K562 (cell line): Measurements from ENCODE around the gene LIMS1. TPM values are rescaled to one million over a fixed set of nuclear protein-coding genes. Genes with fewer than 3 reads are reported as not detected.

Experiments used
- ATAC-seq: fragments of 200-7000 bp; cut with Tn5 transposase; 3 replicates; pipeline ENCODE4 v1.9.1; 2020; ENCODE audit warnings: moderate library complexity
- BruUV-seq: library from RNA; stranded (reverse); fragments of 400-500 nt; replicated peaks from 2 replicates; lab custom pipeline; 2021; lab: Mats Ljungman, UMichigan
- CTCF ChIA-PET: fragments of 300-600 bp; formaldehyde crosslinking; extraction: SDS; loops from one replicate; lab custom pipeline; 2021; ENCODE audit warnings: low intra/inter-chr PET ratio; lab: Yijun Ruan, JAX
- POLR2A ChIA-PET: fragments of 300-600, 350-650 bp; sonication (Branson Sonifier 250); formaldehyde crosslinking; extraction: SDS; loops from one replicate; lab custom pipeline; 2021; ENCODE audit warnings: antibody characterized with exemption, inconsistent platforms; lab: Yijun Ruan, JAX
- DNase-seq, 4 experiments: peaks; one replicate each; pipeline versions ENCODE4 v3.0.0 to v3.0.0-alpha.2; 2011 to 2018; ENCODE audit warnings: low spot score in 3 of 4, mixed read lengths in 3 of 4; ENCODE audit errors: extremely low read depth in 1 of 4
- FAIRE-seq: peaks from 2 replicates; lab custom pipeline; 2011; peaks lifted over from hg19 to GRCh38; lab: Jason Lieb, UNC
- H2AFZ ChIP-seq: 2 replicates; pipeline ENCODE4 v1.6.0; 2011; ENCODE audit warnings: low read depth, low read length, control low read depth, inconsistent platforms
- H3K27ac ChIP-seq: fragments of 200-600 bp; 3 replicates; pipeline ENCODE4 v1.8.0; 2011; ENCODE audit warnings: low read depth, mild to moderate bottlenecking, control low read depth, inconsistent platforms, low read length, moderate library complexity, mixed read lengths; ENCODE audit errors: extremely low read depth
- H3K27me3 ChIP-seq, 2 experiments: fragments of 300-600 bp in 1 of 2; 2 replicates in 1 of 2; 3 replicates in 1 of 2; pipeline versions ENCODE4 v1.6.0 to v1.8.0; 2011; ENCODE audit warnings: inconsistent platforms in 2 of 2, low read length in 2 of 2, mild to moderate bottlenecking in 1 of 2, mixed read lengths in 1 of 2, moderate library complexity in 1 of 2; ENCODE audit not compliant: control insufficient read depth in 2 of 2, insufficient read depth in 2 of 2
- H3K36me3 ChIP-seq: fragments of 300-600 bp; 3 replicates; pipeline ENCODE4 v1.8.0; 2011; ENCODE audit warnings: mild to moderate bottlenecking, low read length, inconsistent platforms; ENCODE audit not compliant: control insufficient read depth, insufficient read depth
- H3K4me1 ChIP-seq, 2 experiments: fragments of 200-600 bp in 1 of 2; replicated peaks in 1 of 2; 2 replicates in 1 of 2; 3 replicates in 1 of 2; pipeline versions ENCODE4 v1.5.1 to v1.8.0; 2011; ENCODE audit warnings: inconsistent platforms in 2 of 2, low read length in 2 of 2, mild to moderate bottlenecking in 1 of 2, mixed read lengths in 1 of 2, moderate library complexity in 1 of 2; ENCODE audit not compliant: control insufficient read depth in 2 of 2, insufficient read depth in 2 of 2
- H3K4me2 ChIP-seq: 2 replicates; pipeline ENCODE4 v1.6.1; 2011; ENCODE audit warnings: low read length, control low read depth, inconsistent platforms, mixed read lengths; ENCODE audit not compliant: insufficient read depth
- H3K4me3 ChIP-seq: fragments of 200-600 bp; sonication (generic), shearing (Covaris generic); 2 replicates; pipeline ENCODE4 v1.5.1; 2016; ENCODE audit warnings: control low read depth, inconsistent platforms
- H3K79me2 ChIP-seq: fragments of 200-600 bp; 3 replicates; pipeline ENCODE4 v1.8.0; 2011; ENCODE audit warnings: low read length, inconsistent platforms; ENCODE audit not compliant: control insufficient read depth, insufficient read depth
- H3K9ac ChIP-seq, 2 experiments: 2 replicates each; pipeline versions ENCODE4 v1.6.0 to v1.6.1; 2011; ENCODE audit warnings: low read depth in 2 of 2, low read length in 2 of 2, control low read depth in 1 of 2, inconsistent platforms in 1 of 2, mild to moderate bottlenecking in 1 of 2, mixed read lengths in 1 of 2; ENCODE audit not compliant: insufficient read depth in 1 of 2
- H3K9me1 ChIP-seq: one replicate; pipeline ENCODE4 v1.6.0; 2011; ENCODE audit warnings: inconsistent platforms, mild to moderate bottlenecking, low read length, moderate library complexity; ENCODE audit not compliant: control insufficient read depth, insufficient read depth
- H3K9me3 ChIP-seq: replicated peaks from 2 replicates; pipeline ENCODE4 v1.5.1; 2011; ENCODE audit warnings: low read depth, low read length, inconsistent platforms; ENCODE audit not compliant: control insufficient read depth, insufficient read depth
- H4K20me1 ChIP-seq: replicated peaks from 2 replicates; pipeline ENCODE4 v1.6.1; 2011; ENCODE audit warnings: low read length, inconsistent platforms, mixed read lengths; ENCODE audit not compliant: control insufficient read depth, insufficient read depth
- CCAR2 ChIP-seq: fragments of 200-400 bp; formaldehyde crosslinking; IDR thresholded peaks from 2 replicates; pipeline ENCODE4 v1.6.1; 2017; ENCODE audit warnings: mild to moderate bottlenecking, low read depth, low read length
- CHCHD3 ChIP-seq: fragments of 250-450 bp; sonication (Bioruptor Pico); IDR thresholded peaks from 2 replicates; pipeline ENCODE4 v2.1.2; 2022; ENCODE audit warnings: mild to moderate bottlenecking
- CUX1 ChIP-seq: fragments of 200-800 bp; sonication (Bioruptor generic); IDR thresholded peaks from 2 replicates; pipeline ENCODE4 v1.6.1; 2016; ENCODE audit warnings: missing genetic modification characterization, missing compliant biosample characterization
- WHSC1 ChIP-seq: IDR thresholded peaks from one replicate; pipeline ENCODE4 v1.6.1; 2012; ENCODE audit warnings: low read length, control low read depth, inconsistent platforms
- WGBS: fragments of 100-300 bp; shearing (Covaris generic); methylation state at CpG from one replicate; pipeline ENCODE4 v1.1.6; 2016; ENCODE audit warnings: low coverage, mixed read lengths; ENCODE audit not compliant: insufficient coverage; ENCODE audit errors: missing lambda C conversion rate; 5-methylcytosine and 5-hydroxymethylcytosine counted together
- in situ Hi-C: fragments of 300-500 bp; cut with MboI; formaldehyde crosslinking; loops from 4 replicates; pipeline ENCODE4 v1.15.0; 2018; ENCODE audit warnings: inconsistent platforms, mixed read lengths
- intact Hi-C: fragments of 100-400 bp; cut with micrococcal nuclease; formaldehyde crosslinking; loops from 2 replicates; pipeline ENCODE4 v1.14.2; 2022
- polyA plus RNA-seq, 8 experiments: library from polyadenylated mRNA; depleted of rRNA in 4 of 8; stranded (reverse) in 5 of 8; unstranded in 3 of 8; fragments of >200 nt; fragmentation: Nextera tagmentation in 2 of 8; fragmentation: Illumina TruSeq in 1 of 8; extraction: Ambion mirVana in 2 of 8; extraction: Trizol in 1 of 8; gene quantifications; 2 replicates each; pipeline versions ENCODE4 v1.2.1 to v1.2.3, GENCODE V29; 2011 to 2014; ENCODE audit warnings: inconsistent platforms in 1 of 8, missing spikeins in 1 of 8
- total RNA-seq, 7 experiments: library from RNA; depleted of rRNA in 6 of 7; stranded (reverse); fragments of >200 nt in 6 of 7; fragmentation: Illumina TruSeq in 2 of 7; extraction: Trizol in 2 of 7; gene quantifications; 2 replicates each; pipeline versions ENCODE4 v1.2.1 to v1.2.3, GENCODE V29; 2011 to 2021; ENCODE audit warnings: low replicate concordance in 1 of 7
- TF ChIP-seq, protein P1 (sequence below): fragments of 250-450 bp; sonication (Bioruptor Pico); IDR thresholded peaks from 2 replicates; pipeline ENCODE4 v1.4.0; 2020; ENCODE audit warnings: borderline replicate concordance

LIMS1 gene
- total and polyA plus RNA-seq, 9 of the 15 experiments (the other 6 are each of a cell fraction or from before 2014, with no cell fraction given), result 52.8 to 134 (median 81.0) TPM

DNA sequence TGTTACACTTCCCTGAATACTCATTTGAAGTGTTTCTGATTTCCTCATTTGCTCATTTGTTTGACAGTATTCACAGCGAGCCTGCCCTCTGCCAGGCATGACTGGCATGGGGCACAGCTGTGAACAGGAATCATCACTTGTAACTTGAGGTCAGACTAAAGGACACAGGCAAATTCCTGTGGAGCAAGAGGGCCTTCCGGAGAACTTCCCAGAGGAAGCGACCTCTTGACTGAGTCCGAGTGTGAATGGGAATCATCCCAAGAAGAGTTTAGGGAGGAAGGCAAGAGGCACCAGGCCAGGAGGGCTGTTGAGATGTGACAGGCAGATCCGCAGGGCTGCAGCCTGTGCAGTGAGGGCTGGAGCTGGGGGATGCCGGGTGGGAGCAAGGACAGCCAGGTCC, 45.4 kb downstream of the LIMS1 start:
- no peak overlapping the region for H3K4me3 ChIP-seq
- DNase-seq (no peak), FAIRE-seq (no peak), ATAC-seq (no peak)
- peaks cover 8% of the 10 kb centered on the region; the same call in 1 of the 2 replicates for H4K20me1 ChIP-seq
- ChIA-PET POLR2A (no interaction called here), CTCF (no interaction called here)
- H2AFZ ChIP-seq, result no peak overlapping the region
- H3K4me1 ChIP-seq, result peaks cover 0 to 2% of the 10 kb centered on the region in 2 experiments; a peak in 2 of 5 replicates
- no peak overlapping the region for H3K4me2 ChIP-seq
- in situ Hi-C loops, result loop anchor here (5.0 to 25.0 kb wide), 3 partner anchors 237 to 642 kb away; no protein-coding TSS in a partner anchor
- peaks cover 59% of the 10 kb centered on the region for H3K79me2 ChIP-seq
- no peaks in the 10 kb centered on the region for H3K27me3 ChIP-seq
- 95% methylated on average over 5 of the region's 6 CpGs for WGBS
- no peak overlapping the region for H3K27ac ChIP-seq
- intact Hi-C loops, result loop anchor here (5.0 kb wide), 1 partner anchor 642 kb away; no protein-coding TSS in a partner anchor
- no peaks in the 10 kb centered on the region for H3K9me3 ChIP-seq
- no peaks in the 10 kb centered on the region; the same call in 2 of the 3 replicates for H3K36me3 ChIP-seq
- no TSS peak for BruUV-seq
- H3K9me1 ChIP-seq, result no peaks in the 10 kb centered on the region
- peak overlapping the region in 1 of 2 experiments; percentile 67; a peak in 1 of 4 replicates for H3K9ac ChIP-seq
- no peak for TF ChIP-seq CUX1
- no peak for TF ChIP-seq WHSC1
- TF ChIP-seq CCAR2, result no peak
- TF ChIP-seq, protein P1, sequence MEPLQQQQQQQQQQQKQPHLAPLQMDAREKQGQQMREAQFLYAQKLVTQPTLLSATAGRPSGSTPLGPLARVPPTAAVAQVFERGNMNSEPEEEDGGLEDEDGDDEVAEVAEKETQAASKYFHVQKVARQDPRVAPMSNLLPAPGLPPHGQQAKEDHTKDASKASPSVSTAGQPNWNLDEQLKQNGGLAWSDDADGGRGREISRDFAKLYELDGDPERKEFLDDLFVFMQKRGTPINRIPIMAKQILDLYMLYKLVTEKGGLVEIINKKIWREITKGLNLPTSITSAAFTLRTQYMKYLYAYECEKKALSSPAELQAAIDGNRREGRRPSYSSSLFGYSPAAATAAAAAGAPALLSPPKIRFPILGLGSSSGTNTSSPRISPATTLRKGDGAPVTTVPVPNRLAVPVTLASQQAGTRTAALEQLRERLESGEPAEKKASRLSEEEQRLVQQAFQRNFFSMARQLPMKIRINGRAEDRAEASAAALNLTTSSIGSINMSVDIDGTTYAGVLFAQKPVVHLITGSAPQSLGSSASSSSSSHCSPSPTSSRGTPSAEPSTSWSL (CRISPR knock-in tag), result no peak
- no peak for TF ChIP-seq CHCHD3 (CRISPR knock-in tag)
